Neural progenitor cell (in vitro differentiated cells): ENCODE data around the gene KIF5B. TPM values are rescaled to one million over a fixed set of nuclear protein-coding genes. Genes with fewer than 3 reads are reported as not detected.

Experiments used
- DNase-seq: peaks from one replicate; pipeline ENCODE4 v3.0.0-alpha.2; 2016; ENCODE audit warnings: low spot score
- H2AFZ ChIP-seq: fragments of 200-600 bp; sonication (generic); replicated peaks from 2 replicates; pipeline ENCODE4 v1.6.1; 2016; ENCODE audit warnings: antibody characterized with exemption
- H3F3A ChIP-seq: fragments of 200-600 bp; sonication (generic); 2 replicates; pipeline ENCODE4 v1.6.1; 2016; ENCODE audit warnings: antibody characterized with exemption, low read depth
- H3K27ac ChIP-seq: fragments of 200-600 bp; sonication (generic); 2 replicates; pipeline ENCODE4 v1.5.1; 2016; ENCODE audit warnings: mild to moderate bottlenecking
- H3K27me3 ChIP-seq: fragments of 200-600 bp; sonication (generic); 2 replicates; pipeline ENCODE4 v1.6.1; 2016; ENCODE audit warnings: mild to moderate bottlenecking, moderate library complexity
- H3K36me3 ChIP-seq: fragments of 200-600 bp; sonication (generic); 2 replicates; pipeline ENCODE4 v1.5.1; 2016
- H3K4me1 ChIP-seq: fragments of 200-600 bp; sonication (generic); 2 replicates; pipeline ENCODE4 v1.6.1; 2016; ENCODE audit warnings: mixed run types
- H3K4me2 ChIP-seq: fragments of 200-600 bp; sonication (generic); 2 replicates; pipeline ENCODE4 v1.6.1; 2016
- H3K4me3 ChIP-seq: fragments of 200-600 bp; sonication (generic); 2 replicates; pipeline ENCODE4 v1.5.1; 2016
- H3K79me2 ChIP-seq: fragments of 200-600 bp; sonication (generic); 2 replicates; pipeline ENCODE4 v1.6.1; 2016; ENCODE audit warnings: low read depth
- H3K9ac ChIP-seq: fragments of 200-600 bp; sonication (generic); 2 replicates; pipeline ENCODE4 v1.6.1; 2016
- H3K9me3 ChIP-seq: fragments of 200-600 bp; sonication (generic); 2 replicates; pipeline ENCODE4 v1.5.1; 2016; ENCODE audit warnings: low read depth
- H4K20me1 ChIP-seq: fragments of 200-600 bp; sonication (generic); 2 replicates; pipeline ENCODE4 v1.6.1; 2016; ENCODE audit warnings: low read depth
- H3K27ac Mint-ChIP-seq: 3 replicates; pipeline ENCODE4 v1.8.0; 2021; ENCODE audit warnings: mixed read lengths
- H3K27me3 Mint-ChIP-seq: 2 replicates; pipeline ENCODE4 v1.8.0; 2022; ENCODE audit warnings: low read depth, mild to moderate bottlenecking, inconsistent platforms, moderate library complexity, mixed read lengths; ENCODE audit not compliant: insufficient read depth
- H3K36me3 Mint-ChIP-seq: 3 replicates; pipeline ENCODE4 v1.8.0; 2021; ENCODE audit warnings: mixed read lengths
- H3K4me1 Mint-ChIP-seq: 3 replicates; pipeline ENCODE4 v1.8.0; 2021; ENCODE audit warnings: mixed read lengths
- H3K4me3 Mint-ChIP-seq: 3 replicates; pipeline ENCODE4 v1.8.0; 2021; ENCODE audit warnings: mild to moderate bottlenecking, moderate library complexity, mixed read lengths
- H3K9me3 Mint-ChIP-seq: 3 replicates; pipeline ENCODE4 v1.8.0; 2020; ENCODE audit warnings: mixed read lengths
- EZH2 ChIP-seq: fragments of 200-600 bp; sonication (generic); IDR thresholded peaks from 2 replicates; pipeline ENCODE4 v1.6.1; 2017; ENCODE audit warnings: antibody characterized with exemption, mild to moderate bottlenecking, moderate library complexity
- EZH2phosphoT487 ChIP-seq: fragments of 200-600 bp; sonication (generic); IDR thresholded peaks from 2 replicates; pipeline ENCODE4 v1.6.1; 2017; ENCODE audit warnings: antibody characterized with exemption
- total RNA-seq: library from RNA; depleted of rRNA; stranded (reverse); fragments of >200 nt; gene quantifications from 2 replicates; pipeline ENCODE4 v1.2.3, GENCODE V29; 2015; ENCODE audit warnings: low replicate concordance
- TF ChIP-seq, protein P1 (sequence below): fragments of 200-600 bp; sonication (generic); IDR thresholded peaks from 2 replicates; pipeline ENCODE4 v1.5.1; 2017; ENCODE audit warnings: antibody characterized with exemption, mild to moderate bottlenecking

KIF5B gene
- total RNA-seq, 1 donor from 2014 or later = 131 TPM

DNA sequence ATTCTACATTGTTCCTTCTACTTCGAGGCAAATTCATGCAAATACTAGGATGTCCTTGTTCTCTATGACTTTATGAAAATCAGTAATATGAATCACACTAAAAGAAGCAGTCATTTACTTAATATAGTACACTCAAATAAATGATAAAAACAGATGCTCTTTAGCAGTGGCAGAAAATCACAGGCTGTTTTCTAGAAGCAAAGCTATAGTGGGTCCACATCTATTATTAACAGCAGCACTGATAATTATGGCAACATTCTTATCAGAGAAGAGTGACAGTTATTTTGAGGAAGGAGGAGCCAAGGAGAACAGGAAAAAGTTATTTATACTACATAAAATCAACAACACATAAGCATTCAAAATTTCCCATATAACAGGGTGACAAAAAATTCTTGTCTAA is 16.5 kb downstream of the KIF5B start:
- H3F3A ChIP-seq = peaks cover 6% of the 10 kb centered on the region
- Mint-ChIP-seq H3K27me3 (no peaks in the 10 kb centered on the region), H3K9me3 (no peaks in the 10 kb centered on the region), H3K27ac (no peak overlapping the region), H3K36me3 (peaks cover 39% of the 10 kb centered on the region), H3K4me3 (no peak overlapping the region), H3K4me1 (no peaks in the 10 kb centered on the region)
- no peak overlapping the region for H3K27ac ChIP-seq
- no peak overlapping the region for H3K4me3 ChIP-seq
- DNase-seq = no peak
- peaks cover 84% of the 10 kb centered on the region for H3K79me2 ChIP-seq
- no peaks in the 10 kb centered on the region for H3K27me3 ChIP-seq
- H3K4me2 ChIP-seq = no peak overlapping the region
- H2AFZ ChIP-seq = no peak overlapping the region
- H3K9ac ChIP-seq = no peak overlapping the region
- peaks cover 69% of the 10 kb centered on the region for H4K20me1 ChIP-seq
- TF ChIP-seq EZH2 (no peak), EZH2phosphoT487 (no peak)
- TF ChIP-seq, protein P1, sequence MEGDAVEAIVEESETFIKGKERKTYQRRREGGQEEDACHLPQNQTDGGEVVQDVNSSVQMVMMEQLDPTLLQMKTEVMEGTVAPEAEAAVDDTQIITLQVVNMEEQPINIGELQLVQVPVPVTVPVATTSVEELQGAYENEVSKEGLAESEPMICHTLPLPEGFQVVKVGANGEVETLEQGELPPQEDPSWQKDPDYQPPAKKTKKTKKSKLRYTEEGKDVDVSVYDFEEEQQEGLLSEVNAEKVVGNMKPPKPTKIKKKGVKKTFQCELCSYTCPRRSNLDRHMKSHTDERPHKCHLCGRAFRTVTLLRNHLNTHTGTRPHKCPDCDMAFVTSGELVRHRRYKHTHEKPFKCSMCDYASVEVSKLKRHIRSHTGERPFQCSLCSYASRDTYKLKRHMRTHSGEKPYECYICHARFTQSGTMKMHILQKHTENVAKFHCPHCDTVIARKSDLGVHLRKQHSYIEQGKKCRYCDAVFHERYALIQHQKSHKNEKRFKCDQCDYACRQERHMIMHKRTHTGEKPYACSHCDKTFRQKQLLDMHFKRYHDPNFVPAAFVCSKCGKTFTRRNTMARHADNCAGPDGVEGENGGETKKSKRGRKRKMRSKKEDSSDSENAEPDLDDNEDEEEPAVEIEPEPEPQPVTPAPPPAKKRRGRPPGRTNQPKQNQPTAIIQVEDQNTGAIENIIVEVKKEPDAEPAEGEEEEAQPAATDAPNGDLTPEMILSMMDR = no peak
- H3K9me3 ChIP-seq = no peaks in the 10 kb centered on the region
- H3K36me3 ChIP-seq = peaks cover 47% of the 10 kb centered on the region
- H3K4me1 ChIP-seq = no peaks in the 10 kb centered on the region

DNA sequence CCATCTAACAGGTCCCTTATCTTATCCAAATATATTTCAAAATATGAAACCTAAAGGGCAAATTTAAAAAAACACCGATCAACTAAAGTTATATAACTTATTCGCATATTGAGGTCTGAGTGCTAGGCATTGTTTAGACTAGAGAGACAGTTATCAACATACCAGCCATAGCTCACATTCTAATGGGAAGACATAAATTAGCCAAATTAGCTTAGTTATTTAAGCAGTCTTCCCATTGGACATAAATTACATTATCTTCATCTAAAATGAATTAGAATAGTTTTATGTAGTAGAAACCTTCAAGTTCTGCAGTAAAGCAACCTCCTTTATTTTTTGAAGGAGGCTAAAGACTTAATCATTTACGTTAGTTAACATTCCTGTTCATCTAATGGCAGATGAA is 17.4 kb downstream of the KIF5B start:
- DNase-seq = no peak
- H3K4me2 ChIP-seq = no peak overlapping the region
- H3K4me1 Mint-ChIP-seq = no peaks in the 10 kb centered on the region
- no peak overlapping the region for H3K27ac ChIP-seq
- H3K27me3 Mint-ChIP-seq = no peaks in the 10 kb centered on the region
- no peaks in the 10 kb centered on the region for H3K9me3 Mint-ChIP-seq
- TF ChIP-seq EZH2 (no peak), EZH2phosphoT487 (no peak)
- TF ChIP-seq, protein P1 = no peak
- no peak overlapping the region for H2AFZ ChIP-seq
- peaks cover 50% of the 10 kb centered on the region for H3K36me3 ChIP-seq
- H3K27me3 ChIP-seq = no peaks in the 10 kb centered on the region
- peaks cover 6% of the 10 kb centered on the region for H3F3A ChIP-seq
- no peaks in the 10 kb centered on the region for H3K4me1 ChIP-seq
- H3K27ac Mint-ChIP-seq = no peak overlapping the region
- no peaks in the 10 kb centered on the region for H3K9me3 ChIP-seq
- peaks cover 79% of the 10 kb centered on the region for H3K79me2 ChIP-seq
- H4K20me1 ChIP-seq = peaks cover 60% of the 10 kb centered on the region
- no peak overlapping the region for H3K4me3 Mint-ChIP-seq
- peaks cover 39% of the 10 kb centered on the region for H3K36me3 Mint-ChIP-seq
- H3K9ac ChIP-seq = no peak overlapping the region
- H3K4me3 ChIP-seq = no peak overlapping the region

DNA sequence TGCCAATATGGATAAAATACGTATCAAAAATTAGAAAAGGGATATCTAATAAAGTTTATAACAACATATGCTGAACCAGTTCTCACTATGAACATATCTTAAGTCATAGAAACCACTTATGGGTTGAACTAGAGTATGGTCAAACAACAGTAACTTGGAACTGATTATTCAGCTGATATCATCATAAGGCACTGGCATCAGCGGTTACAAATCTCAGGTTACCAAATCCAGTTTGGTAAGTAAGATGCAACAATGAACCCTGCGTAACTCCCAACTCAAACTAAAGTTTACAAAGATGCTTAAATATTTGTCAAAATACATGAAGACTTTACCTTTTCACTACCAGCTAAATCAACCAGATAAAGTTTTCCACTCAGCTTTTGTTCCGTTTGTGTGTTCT is 19.3 kb downstream of the KIF5B start:
- no peaks in the 10 kb centered on the region for H3K4me1 ChIP-seq
- no peaks in the 10 kb centered on the region for H3K9me3 Mint-ChIP-seq
- H3K27ac Mint-ChIP-seq = no peak overlapping the region
- peaks cover 46% of the 10 kb centered on the region for H3K36me3 Mint-ChIP-seq
- H3F3A ChIP-seq = peaks cover 6% of the 10 kb centered on the region
- no peak overlapping the region for H3K27ac ChIP-seq
- H3K27me3 ChIP-seq = no peaks in the 10 kb centered on the region
- H3K9ac ChIP-seq = no peak overlapping the region
- DNase-seq = no peak
- H2AFZ ChIP-seq = no peak overlapping the region
- no peak overlapping the region for H3K4me3 ChIP-seq
- H3K4me3 Mint-ChIP-seq = no peak overlapping the region
- H4K20me1 ChIP-seq = peaks cover 41% of the 10 kb centered on the region
- H3K27me3 Mint-ChIP-seq = no peaks in the 10 kb centered on the region
- TF ChIP-seq EZH2phosphoT487 = no peak
- no peak for TF ChIP-seq EZH2
- TF ChIP-seq, protein P1 = no peak
- H3K79me2 ChIP-seq = peaks cover 73% of the 10 kb centered on the region
- H3K36me3 ChIP-seq = peaks cover 68% of the 10 kb centered on the region
- no peak overlapping the region for H3K4me2 ChIP-seq
- no peaks in the 10 kb centered on the region for H3K9me3 ChIP-seq
- no peaks in the 10 kb centered on the region for H3K4me1 Mint-ChIP-seq

DNA sequence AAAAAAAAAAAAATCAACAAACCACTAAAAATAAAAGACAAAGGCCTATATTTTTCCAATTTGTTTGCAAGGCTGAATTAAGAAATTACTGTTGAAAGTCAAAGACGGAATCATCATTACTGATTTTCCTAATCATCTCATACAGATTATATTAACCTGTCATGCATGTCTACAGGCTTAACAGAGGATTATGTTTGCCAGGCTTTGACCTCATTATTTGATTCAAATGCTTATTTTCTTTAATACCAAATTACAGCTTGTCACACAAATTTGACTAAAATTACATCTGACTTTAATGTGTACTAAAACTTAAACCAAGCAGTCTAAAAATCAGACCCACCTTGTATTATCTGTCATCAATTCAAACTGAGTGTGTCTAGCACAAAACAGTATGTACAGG is 21.2 kb downstream of the KIF5B start:
- Histone ChIP-seq H3K9me3 (no peaks in the 10 kb centered on the region), H2AFZ (no peak overlapping the region), H3K4me1 (no peaks in the 10 kb centered on the region), H3K4me2 (no peak overlapping the region), H3K9ac (no peak overlapping the region), H4K20me1 (peaks cover 28% of the 10 kb centered on the region), H3K79me2 (peaks cover 68% of the 10 kb centered on the region), H3K27me3 (no peaks in the 10 kb centered on the region), H3K36me3 (peaks cover 76% of the 10 kb centered on the region), H3K4me3 (no peak overlapping the region), H3F3A (no peaks in the 10 kb centered on the region), H3K27ac (no peak overlapping the region)
- Mint-ChIP-seq H3K4me3 (no peak overlapping the region), H3K9me3 (no peaks in the 10 kb centered on the region), H3K36me3 (peaks cover 50% of the 10 kb centered on the region), H3K4me1 (no peaks in the 10 kb centered on the region), H3K27me3 (no peaks in the 10 kb centered on the region), H3K27ac (no peak overlapping the region)
- no peak for TF ChIP-seq EZH2
- no peak for TF ChIP-seq EZH2phosphoT487
- TF ChIP-seq, protein P1 = no peak
- no peak for DNase-seq
